MV-4-11 (cell line): ENCODE data around the gene NHLH1.

Source experiments
- DNase-seq: peaks from one replicate; lab custom pipeline; 2025; lab: John Stamatoyannopoulos, UW

The NHLH1 gene

GRCh38 chr1:160366731-160367515, at the start of gene NHLH1:
NHLH1 (plus strand) TSS chr1:160367071; CDS start chr1:160370732, 3,661 bp downstream.
- DNase-seq, result no peak

GRCh38 chr1:160322831-160323230, 44.0 kb upstream of the NHLH1 start:
- no peak for DNase-seq

DNA sequence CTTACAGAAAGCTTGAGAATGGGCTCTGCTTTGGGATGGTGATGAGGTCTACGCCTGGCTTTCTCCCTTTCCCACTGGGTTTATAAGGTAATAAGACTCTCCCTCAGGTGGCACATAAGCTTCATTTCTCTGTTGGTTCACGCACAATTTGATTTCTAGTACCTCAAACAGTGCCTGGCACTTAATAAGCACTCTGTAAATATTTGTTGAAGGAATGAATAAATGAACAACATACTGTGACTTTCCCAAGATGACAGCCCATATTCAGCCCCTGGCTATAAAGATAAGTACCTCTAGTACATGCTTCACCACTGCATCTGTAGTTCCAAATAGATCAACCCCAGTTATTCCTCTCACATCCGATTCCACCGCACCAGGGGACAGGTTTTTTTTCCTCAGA, 41.6 kb upstream of the NHLH1 start:
- no peak for DNase-seq

DNA sequence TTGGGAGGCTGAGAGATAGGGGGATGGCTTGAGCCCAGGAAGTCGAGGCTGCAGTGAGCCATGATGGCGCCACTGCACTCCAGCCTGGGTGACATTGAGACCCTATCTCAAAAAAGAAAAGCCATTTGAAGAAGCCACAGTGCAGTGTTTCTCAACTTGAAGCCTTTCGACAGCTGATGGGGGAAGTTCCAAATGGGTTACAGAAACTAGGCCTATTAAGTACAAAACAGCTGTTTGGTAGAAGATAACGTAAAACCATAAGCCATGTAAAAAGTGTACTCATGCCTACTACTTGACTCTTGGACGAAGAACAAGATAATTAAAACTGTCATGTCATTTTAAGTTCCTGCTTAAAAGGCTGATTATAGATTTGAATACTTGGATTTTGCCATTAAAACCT, 40.5 kb upstream of the NHLH1 start:
- peak; percentile 17 for DNase-seq

DNA sequence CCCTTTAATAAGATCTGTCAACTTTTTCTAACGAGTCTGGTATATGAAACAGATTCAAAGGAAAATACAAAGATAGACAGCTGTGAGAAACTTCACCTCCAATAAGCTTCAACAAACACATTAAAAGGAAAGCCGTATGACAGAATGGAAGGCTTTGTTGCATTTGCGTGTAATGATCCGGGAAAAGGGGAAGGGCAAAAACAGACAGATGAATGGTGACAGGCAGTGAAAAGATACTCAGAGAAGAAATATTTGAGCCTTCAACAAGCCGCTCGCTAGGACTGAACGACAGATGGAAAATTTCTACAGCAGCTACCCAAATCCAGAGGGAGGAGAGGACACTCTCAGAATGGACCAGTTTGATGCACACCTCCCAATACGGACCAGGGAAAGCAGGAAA, 38.7 kb upstream of the NHLH1 start:
- DNase-seq, result no peak

DNA sequence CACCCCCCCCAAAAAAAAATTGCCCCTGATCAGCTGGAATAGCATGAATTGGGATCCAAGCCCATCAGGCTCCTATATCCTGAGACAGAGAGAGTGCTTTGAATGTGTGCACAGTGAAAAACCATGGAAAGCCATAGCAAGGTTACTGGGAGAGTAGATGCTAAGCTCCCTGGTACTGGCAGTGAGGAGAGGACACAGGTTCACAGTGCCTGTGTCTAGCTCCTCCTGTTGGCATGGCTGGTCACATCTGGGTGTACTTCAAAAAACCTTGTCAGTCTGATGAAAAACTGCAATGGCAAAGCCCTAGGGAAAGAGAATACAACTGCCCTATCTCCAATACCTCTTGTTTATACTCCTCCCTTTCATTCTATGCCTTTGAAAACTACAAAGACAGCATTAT, 36.8 kb upstream of the NHLH1 start:
- no peak for DNase-seq

DNA sequence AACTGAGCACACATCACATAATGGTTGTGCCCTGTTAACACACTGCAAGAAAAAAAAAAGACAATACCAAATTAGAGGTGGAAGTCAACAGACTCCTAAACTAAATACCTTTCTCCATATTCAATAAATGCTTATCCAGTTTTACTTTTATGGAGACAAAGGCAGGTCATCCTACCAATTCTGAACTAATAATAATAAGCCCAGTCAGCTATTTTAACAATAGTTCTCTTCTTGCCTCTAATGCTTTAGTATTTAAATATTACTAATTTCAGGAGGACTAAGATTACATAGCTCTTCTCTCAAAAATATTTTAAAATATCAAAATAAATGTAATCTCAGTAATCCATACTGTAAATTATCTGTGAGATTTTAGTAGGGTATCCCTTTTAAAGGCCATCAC, 34.4 kb upstream of the NHLH1 start:
- no peak for DNase-seq

DNA sequence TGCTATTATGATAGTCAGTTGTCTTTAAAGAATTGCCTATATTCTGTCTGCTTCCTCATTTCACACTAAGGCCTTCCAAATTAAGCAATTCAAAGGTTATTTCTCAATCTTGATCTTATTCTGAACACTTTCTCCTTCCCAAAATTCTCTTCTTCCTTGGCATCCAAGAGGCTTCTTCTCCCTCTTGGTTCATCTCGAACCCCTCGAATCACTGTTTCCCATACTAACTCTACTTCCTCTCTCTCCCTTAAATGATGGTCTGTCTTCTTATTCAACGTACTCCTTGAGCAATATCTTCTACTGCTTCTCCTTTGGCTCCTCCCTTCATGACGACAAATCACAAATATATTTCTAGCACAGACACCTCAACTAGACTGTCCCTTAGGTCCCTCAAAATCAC, 28.3 kb upstream of the NHLH1 start:
- DNase-seq, result peak; percentile 74

DNA sequence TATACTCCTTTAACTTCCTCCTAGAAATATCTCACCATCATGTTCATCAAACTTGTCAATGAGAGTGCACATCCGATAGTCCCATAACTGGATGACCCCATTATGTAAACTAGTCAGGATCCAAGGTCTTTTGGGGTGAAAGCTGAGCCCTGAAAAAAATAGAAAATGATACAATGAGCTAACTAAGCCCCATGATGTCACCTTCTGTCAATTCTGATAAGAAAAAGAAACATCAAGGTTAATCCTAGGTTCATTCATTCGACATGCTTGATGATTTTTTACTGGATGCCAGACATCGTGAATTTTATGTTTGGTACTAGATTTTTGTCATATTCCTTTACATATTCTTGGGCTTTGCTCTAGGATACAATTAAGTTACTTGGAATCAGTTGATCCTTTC, 26.7 kb upstream of the NHLH1 start:
- DNase-seq, result no peak

GRCh38 chr1:160340866-160341265, 26.0 kb upstream of the NHLH1 start:
- no peak for DNase-seq

DNA sequence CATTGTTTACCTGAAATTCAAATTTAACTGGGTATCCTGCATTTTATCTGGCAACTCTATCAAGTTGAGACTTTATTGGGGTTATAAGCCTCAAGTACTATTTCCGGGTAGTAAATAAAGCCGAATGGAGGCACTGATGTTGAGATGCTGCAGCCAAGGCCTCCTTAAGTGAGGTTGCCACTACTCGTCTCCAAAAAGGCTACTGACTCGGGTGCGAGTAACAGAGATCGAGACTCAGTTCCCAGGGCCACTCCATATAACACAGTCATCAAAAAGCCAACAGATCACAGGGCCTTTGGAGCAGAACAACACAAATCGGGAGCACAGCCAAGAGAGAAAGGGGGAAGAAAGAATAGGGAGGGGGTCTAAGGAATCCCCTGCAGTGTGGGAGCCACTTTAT, 24.3 kb upstream of the NHLH1 start:
- DNase-seq, result no peak

DNA sequence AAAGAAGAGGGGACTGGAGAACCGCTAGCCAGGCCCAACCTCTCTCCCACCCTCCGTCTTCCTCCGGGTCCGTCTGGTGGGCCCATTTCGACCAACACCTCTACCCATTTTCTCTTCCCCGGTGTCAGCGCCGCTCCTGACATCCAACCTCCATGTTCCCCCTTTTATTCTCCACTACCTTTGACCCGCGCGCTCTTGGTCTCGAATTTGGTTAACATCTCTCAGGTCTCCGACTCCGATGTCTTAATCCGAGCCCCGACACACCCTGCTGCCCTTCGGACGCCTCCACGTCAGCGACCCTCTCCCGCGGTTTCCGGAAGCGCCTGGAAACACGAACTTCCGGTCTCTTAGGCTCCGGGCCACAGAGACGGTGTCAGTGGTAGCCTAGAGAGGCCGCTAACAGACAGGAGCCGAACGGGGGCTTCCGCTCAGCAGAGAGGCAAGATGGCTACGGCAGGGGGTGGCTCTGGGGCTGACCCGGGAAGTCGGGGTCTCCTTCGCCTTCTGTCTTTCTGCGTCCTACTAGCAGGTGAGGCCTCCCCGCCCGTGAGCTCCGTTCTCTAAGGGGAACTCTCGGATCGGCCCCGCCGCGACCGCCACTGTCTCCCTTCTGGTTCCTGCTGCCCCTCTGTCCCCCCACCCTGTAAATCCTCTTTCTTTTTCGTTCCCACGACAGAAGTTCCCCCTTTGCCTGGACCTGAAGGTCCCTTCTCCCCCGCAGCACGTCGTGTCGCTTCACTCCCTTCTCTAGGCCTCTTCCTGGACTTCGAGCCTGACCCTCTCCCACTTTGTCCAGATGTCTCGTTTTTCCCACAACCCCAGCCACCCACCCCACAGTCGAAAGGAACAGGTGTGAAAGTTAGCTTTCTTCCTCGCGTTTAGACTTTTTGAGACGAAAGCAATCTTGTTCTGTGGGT, 23.7 kb upstream of the NHLH1 start, which contains the start of the genes COPA and NCSTN:
COPA (minus strand) TSS at position 298 of the 917 bp plus-strand sequence; CDS start at position 218, 80 bp downstream.
NCSTN (plus strand) TSS at position 431 of the 917 bp plus-strand sequence; CDS start at position 445, 14 bp downstream.
- DNase-seq, result peak; percentile 92

GRCh38 chr1:160344241-160344640, 22.6 kb upstream of the NHLH1 start:
- no peak for DNase-seq

DNA sequence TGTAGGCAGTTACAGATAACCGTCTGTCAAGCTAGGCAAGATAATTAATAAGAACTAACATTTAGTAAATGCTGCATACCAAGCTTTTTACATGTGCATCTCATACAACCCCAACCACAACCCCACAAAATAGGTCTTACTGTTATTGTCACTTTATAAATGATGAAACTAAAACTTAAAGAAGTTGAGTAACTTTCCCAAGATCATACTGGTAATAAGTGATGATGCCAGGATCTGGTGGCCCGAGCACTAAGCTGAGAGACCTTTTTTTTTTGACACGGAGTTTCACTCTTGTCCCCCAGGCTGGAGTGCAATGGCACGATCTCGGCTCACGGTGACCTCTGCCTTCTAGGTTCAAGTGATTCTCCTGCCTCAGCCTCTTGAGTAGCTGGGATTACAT, 21.9 kb upstream of the NHLH1 start:
- no peak for DNase-seq

GRCh38 chr1:160346463-160346862, 20.4 kb upstream of the NHLH1 start:
- DNase-seq, result peak; percentile 33

DNA sequence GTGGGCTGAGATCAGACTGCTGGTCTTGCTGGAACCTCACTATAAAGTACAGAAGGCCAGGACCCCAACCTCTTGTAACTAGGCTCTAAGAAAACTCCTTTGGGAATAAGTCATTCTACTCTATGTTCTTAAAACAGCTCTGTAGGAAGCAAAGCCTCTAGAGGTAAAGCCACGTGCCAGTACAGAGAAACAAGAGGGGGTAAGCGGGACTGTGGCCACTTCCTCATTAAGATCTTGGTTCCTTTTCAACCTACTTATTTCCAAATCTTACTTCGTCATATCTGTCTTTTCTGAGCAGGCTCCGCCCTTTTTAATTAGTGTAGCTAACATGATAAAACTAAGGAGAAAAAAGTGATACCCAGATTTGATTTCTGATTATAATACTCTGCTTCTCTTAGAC, 19.9 kb upstream of the NHLH1 start:
- peak; percentile 94 for DNase-seq

GRCh38 chr1:160351629-160352028, 15.2 kb upstream of the NHLH1 start:
- no peak for DNase-seq

GRCh38 chr1:160352555-160352954, 14.3 kb upstream of the NHLH1 start:
- DNase-seq, result no peak

- no peak for DNase-seq
Measured at GRCh38 chr1:160353223-160353622, 13.6 kb upstream of the NHLH1 start.

DNA sequence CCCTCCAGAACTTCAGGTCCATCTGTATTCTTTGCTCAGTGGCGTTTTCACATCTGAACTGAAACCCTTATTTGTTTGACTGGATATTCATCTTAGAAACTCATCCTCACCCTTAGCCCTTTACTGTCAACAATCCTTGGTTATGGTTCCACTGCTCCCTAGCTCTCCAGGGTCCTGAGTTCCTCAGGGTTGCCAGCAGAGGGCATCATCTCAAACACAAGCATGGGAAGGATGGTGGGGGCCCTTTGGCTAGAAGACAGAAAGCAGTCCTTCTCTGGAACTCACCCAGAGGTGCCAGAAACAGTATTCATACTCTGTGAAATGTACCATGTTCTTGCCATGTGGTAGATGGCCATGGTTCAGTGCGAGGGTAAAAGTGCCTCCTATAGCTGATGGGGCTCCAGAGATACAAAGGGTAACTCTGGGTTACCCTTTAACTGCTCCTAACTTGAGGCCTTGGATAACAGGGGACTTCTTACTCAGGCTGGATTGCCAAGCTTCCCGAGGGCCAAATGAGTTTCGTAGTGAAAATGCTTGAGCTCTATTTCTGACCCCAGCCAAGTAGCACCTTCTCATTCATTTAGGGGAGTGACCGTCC, 12.4 kb upstream of the NHLH1 start:
- DNase-seq, result no peak

DNA sequence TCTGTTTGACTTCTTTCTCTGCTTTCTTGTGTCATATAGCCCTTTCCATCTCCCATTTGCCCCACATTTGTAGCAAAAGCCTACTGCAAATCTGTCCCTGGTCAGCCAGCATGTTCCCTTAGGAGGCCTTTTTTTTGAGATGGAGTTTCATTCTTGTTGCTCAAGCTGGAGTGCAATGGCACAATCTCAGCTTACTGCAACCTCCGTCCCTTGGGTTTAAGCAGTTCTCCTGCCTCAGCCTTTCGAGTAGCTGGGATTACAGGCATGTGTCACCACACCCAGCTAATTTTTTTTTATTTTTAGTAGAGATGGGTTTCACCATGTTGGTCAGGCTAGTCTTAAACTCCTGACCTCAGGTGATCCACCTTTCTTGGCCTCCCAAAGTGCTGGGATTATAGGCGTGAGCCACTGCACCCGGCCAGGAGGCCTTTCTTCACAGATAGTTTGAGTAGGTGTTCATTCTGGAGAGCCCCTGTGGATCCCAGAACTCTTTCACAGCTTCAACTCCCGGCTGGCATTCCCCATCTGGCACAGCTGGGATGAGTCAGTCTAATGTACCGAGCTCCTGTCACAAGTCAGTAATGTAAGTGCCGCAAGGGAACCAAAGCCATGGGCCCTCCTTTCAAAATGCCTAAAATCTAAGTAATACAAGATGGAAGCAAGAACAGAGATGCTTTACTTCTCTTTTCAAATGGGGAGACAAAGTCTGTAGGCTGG, 9.4 kb upstream of the NHLH1 start:
- no peak for DNase-seq

- DNase-seq, result no peak
Measured at GRCh38 chr1:160358073-160358472, 8.8 kb upstream of the NHLH1 start.
